IMR-90 (cell line): ENCODE measurements around the gene SNRK. TPM values are rescaled to one million over a fixed set of nuclear protein-coding genes. Genes with fewer than 3 reads are reported as not detected.
A peak's percentile ranks its signal among the peaks of the same experiment; 100 is the strongest.

Experiments used
- ATAC-seq: fragments of 200-7000 bp; cut with Tn5 transposase; 2 replicates; pipeline ENCODE4 v1.9.1; 2020; ENCODE audit warnings: low read depth, mild to moderate bottlenecking, moderate library complexity
- BruUV-seq: library from RNA; stranded (reverse); fragments of 400-500 nt; replicated peaks from 2 replicates; lab custom pipeline; 2021; lab: Mats Ljungman, UMichigan
- CTCF ChIA-PET: fragments of 300-600 bp; formaldehyde crosslinking; extraction: SDS; loops from one replicate; lab custom pipeline; 2021; ENCODE audit warnings: antibody characterized with exemption; lab: Yijun Ruan, JAX
- POLR2A ChIA-PET: fragments of 300-600 bp; sonication (Branson Sonifier 250); formaldehyde crosslinking; loops from one replicate; lab custom pipeline; 2022; ENCODE audit warnings: antibody characterized with exemption; ENCODE audit not compliant: unreplicated experiment; lab: Charles Lee
- DNase-seq: peaks from one replicate; pipeline ENCODE4 v3.0.0; 2013
- H2AFZ ChIP-seq: replicated peaks from 2 replicates; pipeline ENCODE3; 2013; ENCODE audit warnings: low read length, mild to moderate bottlenecking; ENCODE audit not compliant: poor library complexity
- H2AK5ac ChIP-seq: 2 replicates; pipeline ENCODE4 v1.6.1; 2013; ENCODE audit warnings: low read depth, low read length, inconsistent platforms
- H2AK9ac ChIP-seq: replicated peaks from 2 replicates; pipeline ENCODE3; 2013; ENCODE audit warnings: mild to moderate bottlenecking, low read depth, low read length, moderate library complexity; ENCODE audit not compliant: poor library complexity
- H2BK120ac ChIP-seq: 2 replicates; pipeline ENCODE4 v1.6.1; 2013; ENCODE audit warnings: low read depth, low read length, inconsistent platforms
- H2BK15ac ChIP-seq: 3 replicates; pipeline ENCODE4 v1.6.1; 2013; ENCODE audit warnings: low read depth, low read length, inconsistent platforms
- H2BK20ac ChIP-seq: 2 replicates; pipeline ENCODE4 v1.6.1; 2013; ENCODE audit warnings: low read depth, mild to moderate bottlenecking, inconsistent platforms, low read length, moderate library complexity
- H2BK5ac ChIP-seq: 2 replicates; pipeline ENCODE4 v1.6.1; 2013; ENCODE audit warnings: mild to moderate bottlenecking, low read depth, low read length, inconsistent platforms; ENCODE audit not compliant: poor library complexity, severe bottlenecking
- H3K14ac ChIP-seq: replicated peaks from 2 replicates; pipeline ENCODE4 v1.6.1; 2013; ENCODE audit warnings: low read depth, low read length, inconsistent platforms
- H3K18ac ChIP-seq: 2 replicates; pipeline ENCODE4 v1.6.1; 2013; ENCODE audit warnings: low read depth, low read length, control low read depth
- H3K23ac ChIP-seq: 2 replicates; pipeline ENCODE4 v1.6.1; 2013; ENCODE audit warnings: low read depth, low read length, inconsistent platforms
- H3K27ac ChIP-seq: 2 replicates; pipeline ENCODE4 v1.5.1; 2013; ENCODE audit warnings: mild to moderate bottlenecking, control low read depth, low read length; ENCODE audit not compliant: insufficient read depth
- H3K27me3 ChIP-seq: 2 replicates; pipeline ENCODE4 v1.6.1; 2013; ENCODE audit warnings: low read length; ENCODE audit not compliant: control insufficient read depth, insufficient read depth
- H3K36me3 ChIP-seq: 2 replicates; pipeline ENCODE4 v1.6.1; 2013; ENCODE audit warnings: low read length, mixed read lengths; ENCODE audit not compliant: control insufficient read depth, insufficient read depth
- H3K4ac ChIP-seq: 2 replicates; pipeline ENCODE4 v1.6.1; 2013; ENCODE audit warnings: low read depth, low read length, inconsistent platforms
- H3K4me1 ChIP-seq: 2 replicates; pipeline ENCODE4 v1.6.1; 2013; ENCODE audit warnings: low read length, mixed read lengths; ENCODE audit not compliant: control insufficient read depth, insufficient read depth
- H3K4me2 ChIP-seq: 2 replicates; pipeline ENCODE4 v1.6.1; 2013; ENCODE audit warnings: low read depth, mild to moderate bottlenecking, control low read depth, low read length, moderate library complexity
- H3K4me3 ChIP-seq: 2 replicates; pipeline ENCODE4 v1.5.1; 2013; ENCODE audit warnings: low read depth, mild to moderate bottlenecking, control low read depth, low read length, moderate library complexity; ENCODE audit not compliant: insufficient read depth
- H3K56ac ChIP-seq: 2 replicates; pipeline ENCODE4 v1.6.1; 2013; ENCODE audit warnings: low read length, inconsistent platforms; ENCODE audit not compliant: insufficient read depth; ENCODE audit errors: extremely low read depth
- H3K79me1 ChIP-seq, 2 experiments: 2 replicates each; pipeline ENCODE4 v1.6.1; 2013; ENCODE audit warnings: low read length in 2 of 2, inconsistent platforms in 1 of 2, low read depth in 1 of 2
- H3K9ac ChIP-seq: 2 replicates; pipeline ENCODE4 v1.6.1; 2013; ENCODE audit warnings: low read depth, low read length, control low read depth
- H3K9me1 ChIP-seq: 2 replicates; pipeline ENCODE4 v1.6.1; 2013; ENCODE audit warnings: low read length, inconsistent platforms; ENCODE audit not compliant: insufficient read depth
- H3K9me3 ChIP-seq: 2 replicates; pipeline ENCODE4 v1.6.1; 2013; ENCODE audit warnings: low read length; ENCODE audit not compliant: control insufficient read depth, insufficient read depth
- H4K20me1 ChIP-seq: 2 replicates; pipeline ENCODE4 v1.6.1; 2013; ENCODE audit warnings: low read length, inconsistent platforms; ENCODE audit not compliant: insufficient read depth
- H4K5ac ChIP-seq: 2 replicates; pipeline ENCODE4 v1.6.1; 2013; ENCODE audit warnings: mild to moderate bottlenecking, low read depth, low read length, control low read depth
- H4K8ac ChIP-seq, 2 experiments: 2 replicates each; pipeline ENCODE4 v1.6.1; 2013; ENCODE audit warnings: low read depth in 2 of 2, low read length in 2 of 2, control low read depth in 1 of 2, inconsistent platforms in 1 of 2
- H4K91ac ChIP-seq: 2 replicates; pipeline ENCODE4 v1.6.1; 2013; ENCODE audit warnings: low read depth, low read length, inconsistent platforms; ENCODE audit not compliant: insufficient read depth
- BHLHE40 ChIP-seq: fragments of 150-350 bp; IDR thresholded peaks from 2 replicates; pipeline ENCODE4 v1.6.1; 2016; ENCODE audit warnings: mild to moderate bottlenecking, low read depth, low read length
- CEBPB ChIP-seq: IDR thresholded peaks from 2 replicates; pipeline ENCODE4 v1.6.1; 2012; ENCODE audit warnings: low read depth, low read length, improper control_type of control experiment
- CHD1 ChIP-seq: IDR thresholded peaks from 2 replicates; pipeline ENCODE4 v1.6.1; 2012; ENCODE audit warnings: low read depth, low read length, improper control_type of control experiment
- CTCF ChIP-seq: conservative IDR thresholded peaks from 2 replicates; pipeline ENCODE4 v1.5.1; 2012; ENCODE audit warnings: mild to moderate bottlenecking, low read depth, low read length, improper control_type of control experiment
- ELK1 ChIP-seq: fragments of 150-350 bp; IDR thresholded peaks from 2 replicates; pipeline ENCODE4 v1.6.1; 2016; ENCODE audit warnings: low read depth, mild to moderate bottlenecking, low read length, moderate library complexity, borderline replicate concordance
- FOS ChIP-seq: fragments of 150-350 bp; IDR thresholded peaks from 2 replicates; pipeline ENCODE4 v1.6.1; 2016; ENCODE audit warnings: low read depth, low read length
- MAFK ChIP-seq: IDR thresholded peaks from 2 replicates; pipeline ENCODE4 v1.6.1; 2012; ENCODE audit warnings: low read depth, low read length, improper control_type of control experiment
- MAZ ChIP-seq: IDR thresholded peaks from 2 replicates; pipeline ENCODE4 v1.6.1; 2012; ENCODE audit warnings: low read depth, mild to moderate bottlenecking, low read length, improper control_type of control experiment, moderate library complexity, borderline replicate concordance
- MXI1 ChIP-seq: IDR thresholded peaks from 2 replicates; pipeline ENCODE4 v1.6.1; 2012; ENCODE audit warnings: low read depth, mild to moderate bottlenecking, low read length, moderate library complexity, borderline replicate concordance
- NFE2L2 ChIP-seq: fragments of 150-350 bp; IDR thresholded peaks from 2 replicates; pipeline ENCODE4 v1.6.1; 2016; ENCODE audit warnings: low read depth, mild to moderate bottlenecking, low read length
- POLR2A ChIP-seq: IDR thresholded peaks from 2 replicates; pipeline ENCODE4 v1.6.1; 2012; ENCODE audit warnings: mild to moderate bottlenecking, low read depth, low read length
- RAD21 ChIP-seq: IDR thresholded peaks from 2 replicates; pipeline ENCODE4 v1.6.1; 2012; ENCODE audit warnings: low read length, improper control_type of control experiment
- RCOR1 ChIP-seq: IDR thresholded peaks from 2 replicates; pipeline ENCODE4 v1.6.1; 2012; ENCODE audit warnings: mild to moderate bottlenecking, low read length, improper control_type of control experiment; ENCODE audit not compliant: insufficient replicate concordance
- RFX5 ChIP-seq: IDR thresholded peaks from 2 replicates; pipeline ENCODE4 v1.8.0; 2012; ENCODE audit warnings: low read depth, mild to moderate bottlenecking, low read length, moderate library complexity
- SMC3 ChIP-seq: fragments of 150-350 bp; IDR thresholded peaks from 2 replicates; pipeline ENCODE4 v1.6.1; 2016; ENCODE audit warnings: low read depth, mild to moderate bottlenecking, antibody characterized with exemption, low read length, moderate library complexity
- USF2 ChIP-seq: fragments of 150-350 bp; IDR thresholded peaks from 2 replicates; pipeline ENCODE4 v1.6.1; 2017; ENCODE audit warnings: mild to moderate bottlenecking, antibody characterized with exemption, low read length, low read depth
- WGBS, 2 experiments: methylation state at CpG; one replicate each; pipeline versions ENCODE4 v1.1.5 to v1.1.7; 2013; ENCODE audit warnings: missing lambda C conversion rate in 2 of 2; ENCODE audit not compliant: insufficient read length in 1 of 2; ENCODE audit errors: extremely low coverage in 2 of 2; 5-methylcytosine and 5-hydroxymethylcytosine counted together
- dilution Hi-C: fragments of 300-500 bp; cut with HindIII; formaldehyde crosslinking; loops from one replicate; pipeline ENCODE4 v1.14.3; 2018; ENCODE audit warnings: low sequenced_read_pairs; ENCODE audit not compliant: unreplicated experiment
- in situ Hi-C: fragments of 300-500 bp; cut with MboI; formaldehyde crosslinking; loops from 3 replicates; pipeline ENCODE4 v1.14.3; 2019; ENCODE audit warnings: low sequenced_read_pairs, inconsistent platforms, mixed read lengths
- intact Hi-C: fragments of 100-400 bp; cut with micrococcal nuclease; formaldehyde crosslinking; loops from 2 replicates; pipeline ENCODE4 v1.10.0; 2022
- polyA plus RNA-seq, 3 experiments: library from polyadenylated mRNA; depleted of rRNA; stranded (reverse); fragments of >200 nt; gene quantifications; 2 replicates each; pipeline ENCODE4 v1.2.3, GENCODE V29; 2012; ENCODE audit warnings: low replicate concordance in 1 of 3
- total RNA-seq: library from RNA; depleted of rRNA; stranded (reverse); fragments of >200 nt; gene quantifications from 2 replicates; pipeline ENCODE4 v1.2.3, GENCODE V29; 2012

Gene SNRK
- total and polyA plus RNA-seq, 2 of the 4 experiments (the other 2 are of a cell fraction), result 4.7 to 23.1 TPM

- Histone ChIP-seq H2BK15ac (no peak overlapping the region), H4K20me1 (peaks cover 58% of the 10 kb centered on the region), H3K27me3 (no peaks in the 10 kb centered on the region; the same call in 1 of the 2 replicates), H4K91ac (no peak overlapping the region), H3K23ac (peak overlapping the region; percentile 78; the same call in 1 of the 2 replicates), H3K9me3 (no peaks in the 10 kb centered on the region), H4K5ac (no peak overlapping the region), H2BK5ac (no peak overlapping the region), H3K18ac (no peak overlapping the region), H3K27ac (no peak overlapping the region), H3K4me3 (no peak overlapping the region), H2AFZ (no peak overlapping the region), H3K14ac (0 out of 2 replicates have a peak overlapping the region, but pooled peaks have one; percentile 44), H4K8ac (no peak overlapping the region), H2AK5ac (no peak overlapping the region), H3K79me1 (peaks cover 32 to 58% of the 10 kb centered on the region in 2 experiments; a peak in 3 of 4 replicates), H3K9ac (no peak overlapping the region), H2BK120ac (no peak overlapping the region), H2AK9ac (no peak overlapping the region), H3K4me2 (no peak overlapping the region), H2BK20ac (no peak overlapping the region), H3K4ac (no peak overlapping the region), H3K4me1 (peaks cover 15% of the 10 kb centered on the region), H3K56ac (no peak overlapping the region), H3K36me3 (peaks cover 8% of the 10 kb centered on the region; the same call in 1 of the 2 replicates), H3K9me1 (peaks cover 31% of the 10 kb centered on the region)
- ChIA-PET POLR2A (no interaction called here), CTCF (no interaction called here)
- dilution Hi-C loops, result no loop called here
- TF ChIP-seq CEBPB, result no peak
- TF ChIP-seq MAFK, result no peak
- TF ChIP-seq USF2, result no peak
- no peak for TF ChIP-seq RAD21
- no peak for TF ChIP-seq POLR2A
- no peak for TF ChIP-seq BHLHE40
- TF ChIP-seq RFX5, result no peak
- TF ChIP-seq ELK1, result no peak
- no peak for TF ChIP-seq CTCF
- no peak for TF ChIP-seq CHD1
- TF ChIP-seq SMC3, result no peak
- no peak for TF ChIP-seq RCOR1
- no peak for TF ChIP-seq FOS
- TF ChIP-seq MAZ, result no peak
- TF ChIP-seq NFE2L2, result no peak
- TF ChIP-seq MXI1, result no peak
- DNase-seq, result no peak
- WGBS, 2 experiments, result 94% methylated on average over 3 of the region's 5 CpGs; no CpG with 5 or more reads in 1 of the 2 experiments
- no TSS peak for BruUV-seq
- in situ Hi-C loops, result no loop called here
- intact Hi-C loops, result loop anchor here (10.0 kb wide), 1 partner anchor 125 kb away; no protein-coding TSS in a partner anchor
- no peak for ATAC-seq
These were observed 3.6 kb downstream of the SNRK start for GRCh38 chr3:43289841-43290470.
